KMS-11 (cell line): ENCODE data around the gene SDR39U1.

ENCODE experiments used
- H2AFZ ChIP-seq: fragments of 200-600 bp; sonication (generic); 2 replicates; pipeline ENCODE4 v1.6.1; 2016; ENCODE audit warnings: antibody characterized with exemption, mixed run types, low read depth
- H3K27ac ChIP-seq: fragments of 200-600 bp; sonication (generic); 2 replicates; pipeline ENCODE4 v1.6.1; 2016; ENCODE audit warnings: mild to moderate bottlenecking, mixed run types
- H3K27me3 ChIP-seq: fragments of 200-600 bp; sonication (generic); 2 replicates; pipeline ENCODE4 v1.6.1; 2017; ENCODE audit warnings: mild to moderate bottlenecking, low read depth, mixed run types, moderate library complexity; ENCODE audit not compliant: insufficient read depth
- H3K36me3 ChIP-seq: fragments of 200-600 bp; sonication (generic); 2 replicates; pipeline ENCODE4 v1.6.1; 2017; ENCODE audit warnings: mild to moderate bottlenecking, mixed run types; ENCODE audit not compliant: insufficient read depth
- H3K4me1 ChIP-seq: fragments of 200-600 bp; sonication (generic); 2 replicates; pipeline ENCODE4 v1.6.1; 2016; ENCODE audit warnings: mild to moderate bottlenecking, low read depth, mixed run types; ENCODE audit not compliant: poor library complexity, severe bottlenecking
- H3K4me2 ChIP-seq: fragments of 200-600 bp; sonication (generic); 2 replicates; pipeline ENCODE4 v1.7.0; 2016; ENCODE audit warnings: mild to moderate bottlenecking, mixed run types
- H3K4me3 ChIP-seq: fragments of 200-600 bp; sonication (generic); IDR thresholded peaks from 2 replicates; pipeline ENCODE4 v1.6.1; 2017; ENCODE audit warnings: low read depth, low read length, mixed read lengths; ENCODE audit not compliant: insufficient read depth
- H3K79me2 ChIP-seq: fragments of 200-600 bp; sonication (generic); 2 replicates; pipeline ENCODE4 v1.6.1; 2016; ENCODE audit warnings: low read depth, mixed run types; ENCODE audit not compliant: insufficient read depth
- H3K9ac ChIP-seq: fragments of 200-600 bp; sonication (generic); 2 replicates; pipeline ENCODE4 v1.6.1; 2016; ENCODE audit warnings: mild to moderate bottlenecking, mixed run types
- H4K20me1 ChIP-seq: fragments of 200-600 bp; sonication (generic); 2 replicates; pipeline ENCODE4 v1.6.1; 2016; ENCODE audit warnings: mild to moderate bottlenecking, mixed run types; ENCODE audit not compliant: insufficient read depth
- TF ChIP-seq, protein P1 (sequence below): fragments of 200-600 bp; sonication (generic); conservative IDR thresholded peaks from 2 replicates; pipeline ENCODE4 v1.6.1; 2017; ENCODE audit warnings: low read depth, mild to moderate bottlenecking, antibody characterized with exemption, low read length, moderate library complexity, mixed read lengths

The SDR39U1 gene

DNA sequence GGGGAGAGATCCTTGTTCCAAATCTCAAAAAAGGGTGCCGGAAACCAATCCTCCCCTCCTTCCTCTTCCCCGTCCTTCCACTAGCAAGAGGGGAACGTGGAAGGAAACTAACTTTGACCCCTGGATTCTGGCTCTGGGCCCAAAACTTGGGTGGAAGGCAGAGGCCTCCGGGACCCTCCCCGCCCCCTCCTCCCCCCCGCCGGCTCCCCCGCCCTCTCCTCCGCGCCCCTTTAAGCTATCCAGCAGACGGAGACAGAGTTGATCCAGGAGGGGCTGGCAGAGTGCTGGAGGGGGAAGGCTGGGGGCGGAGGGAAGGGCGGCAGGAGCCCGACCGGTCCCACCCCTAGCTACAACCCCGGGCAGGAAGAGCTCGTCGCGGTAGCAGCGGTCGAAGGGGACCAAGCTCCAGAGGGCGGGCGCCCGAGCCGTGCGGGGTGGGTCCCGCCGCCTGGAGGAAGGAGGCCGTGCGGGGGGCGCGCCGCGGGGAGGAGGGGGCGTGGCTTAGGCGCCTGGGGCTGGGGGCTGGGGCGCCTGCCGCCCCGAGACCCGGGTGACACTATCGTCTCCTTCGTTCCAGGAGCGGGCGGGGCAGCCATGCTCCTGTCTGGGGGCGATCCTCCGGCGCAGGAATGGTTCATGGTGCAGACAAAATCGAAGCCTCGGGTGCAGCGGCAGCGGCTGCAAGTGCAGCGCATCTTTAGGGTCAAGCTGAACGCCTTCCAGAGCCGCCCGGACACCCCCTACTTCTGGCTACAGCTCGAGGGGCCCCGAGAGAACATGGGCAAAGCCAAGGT lies 43.7 kb downstream of the SDR39U1 start, which contains the start of gene NYNRIN:
Gene NYNRIN (plus strand): TSS at position 351 of the 794 bp plus-strand sequence. CDS start 244 bp downstream, at position 595.
- Histone ChIP-seq H3K79me2 (no peaks in the 10 kb centered on the region), H3K4me1 (no peaks in the 10 kb centered on the region), H3K27me3 (no peaks in the 10 kb centered on the region), H3K27ac (no peak within 1 kb of the TSS), H2AFZ (no peak within 1 kb of the TSS), H3K4me3 (no peak within 1 kb of the TSS), H3K9ac (no peak within 1 kb of the TSS), H3K4me2 (no peak within 1 kb of the TSS), H4K20me1 (no peaks in the 10 kb centered on the region), H3K36me3 (no peaks in the 10 kb centered on the region)
- TF ChIP-seq, protein P1, sequence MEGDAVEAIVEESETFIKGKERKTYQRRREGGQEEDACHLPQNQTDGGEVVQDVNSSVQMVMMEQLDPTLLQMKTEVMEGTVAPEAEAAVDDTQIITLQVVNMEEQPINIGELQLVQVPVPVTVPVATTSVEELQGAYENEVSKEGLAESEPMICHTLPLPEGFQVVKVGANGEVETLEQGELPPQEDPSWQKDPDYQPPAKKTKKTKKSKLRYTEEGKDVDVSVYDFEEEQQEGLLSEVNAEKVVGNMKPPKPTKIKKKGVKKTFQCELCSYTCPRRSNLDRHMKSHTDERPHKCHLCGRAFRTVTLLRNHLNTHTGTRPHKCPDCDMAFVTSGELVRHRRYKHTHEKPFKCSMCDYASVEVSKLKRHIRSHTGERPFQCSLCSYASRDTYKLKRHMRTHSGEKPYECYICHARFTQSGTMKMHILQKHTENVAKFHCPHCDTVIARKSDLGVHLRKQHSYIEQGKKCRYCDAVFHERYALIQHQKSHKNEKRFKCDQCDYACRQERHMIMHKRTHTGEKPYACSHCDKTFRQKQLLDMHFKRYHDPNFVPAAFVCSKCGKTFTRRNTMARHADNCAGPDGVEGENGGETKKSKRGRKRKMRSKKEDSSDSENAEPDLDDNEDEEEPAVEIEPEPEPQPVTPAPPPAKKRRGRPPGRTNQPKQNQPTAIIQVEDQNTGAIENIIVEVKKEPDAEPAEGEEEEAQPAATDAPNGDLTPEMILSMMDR: no peak

DNA sequence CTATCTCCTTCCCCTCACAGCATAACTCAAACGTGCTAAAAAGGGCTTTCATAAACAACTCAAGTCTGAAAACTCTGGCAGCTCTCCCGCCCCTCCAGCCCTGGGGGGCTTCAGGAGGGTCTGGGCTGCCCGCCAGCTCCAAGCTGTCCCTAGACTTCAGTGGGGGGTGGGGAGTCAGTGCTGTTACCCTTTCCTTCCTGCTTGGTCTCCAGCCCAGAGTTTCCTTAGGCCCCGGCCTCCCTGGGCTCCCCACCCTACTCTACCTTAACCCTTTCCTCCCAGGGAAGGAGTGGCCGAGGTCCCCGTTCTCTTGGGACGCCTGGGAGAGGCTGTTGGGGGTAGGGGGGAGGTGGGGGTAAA lies 44.3 kb downstream of the SDR39U1 start:
- H3K27ac ChIP-seq: no peak overlapping the region
- no peaks in the 10 kb centered on the region for H3K27me3 ChIP-seq
- no peaks in the 10 kb centered on the region for H3K79me2 ChIP-seq
- no peaks in the 10 kb centered on the region for H4K20me1 ChIP-seq
- no peaks in the 10 kb centered on the region for H3K36me3 ChIP-seq
- H3K4me1 ChIP-seq: no peaks in the 10 kb centered on the region
- H3K9ac ChIP-seq: no peak overlapping the region
- TF ChIP-seq, protein P1: no peak
- no peak overlapping the region for H2AFZ ChIP-seq
- no peak overlapping the region for H3K4me2 ChIP-seq
- H3K4me3 ChIP-seq: no peak overlapping the region

DNA sequence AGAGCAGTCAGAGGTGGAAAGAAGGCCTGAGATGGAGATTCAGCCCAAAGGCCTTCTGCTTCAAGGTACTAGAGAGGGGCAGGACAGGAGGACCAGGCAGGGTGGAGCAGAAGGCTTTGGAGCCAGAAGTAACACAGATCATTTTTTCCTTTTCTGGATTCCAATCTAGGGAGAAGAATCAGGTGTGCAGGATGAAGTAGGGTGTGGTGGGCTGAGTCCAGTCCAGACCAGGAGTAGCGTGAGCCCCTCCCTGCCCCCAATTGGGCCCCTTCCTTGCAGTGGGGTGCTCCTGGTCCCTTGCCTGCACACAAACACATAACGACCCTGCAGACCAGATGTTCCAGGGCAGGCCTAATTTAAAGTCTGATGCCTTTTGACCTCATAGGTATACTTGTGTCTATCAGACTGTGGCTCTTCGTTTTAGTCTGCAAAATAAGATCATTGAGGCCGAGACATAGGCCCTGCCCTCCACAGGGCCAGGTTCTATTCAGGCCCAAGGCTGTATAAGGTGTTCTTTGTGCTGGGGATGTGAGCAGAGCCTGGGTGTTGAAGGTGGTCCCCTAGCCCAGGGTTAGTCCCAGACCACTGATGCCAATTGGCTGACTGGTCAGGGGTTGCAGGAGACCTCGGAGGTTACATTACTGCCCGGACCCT lies 44.8 kb downstream of the SDR39U1 start:
- Histone ChIP-seq H3K4me2 (no peak overlapping the region), H3K9ac (no peak overlapping the region), H3K27ac (no peak overlapping the region), H3K27me3 (no peaks in the 10 kb centered on the region), H3K4me1 (no peaks in the 10 kb centered on the region), H3K36me3 (no peaks in the 10 kb centered on the region), H3K4me3 (no peak overlapping the region), H4K20me1 (no peaks in the 10 kb centered on the region), H2AFZ (no peak overlapping the region), H3K79me2 (no peaks in the 10 kb centered on the region)
- TF ChIP-seq, protein P1: no peak

DNA sequence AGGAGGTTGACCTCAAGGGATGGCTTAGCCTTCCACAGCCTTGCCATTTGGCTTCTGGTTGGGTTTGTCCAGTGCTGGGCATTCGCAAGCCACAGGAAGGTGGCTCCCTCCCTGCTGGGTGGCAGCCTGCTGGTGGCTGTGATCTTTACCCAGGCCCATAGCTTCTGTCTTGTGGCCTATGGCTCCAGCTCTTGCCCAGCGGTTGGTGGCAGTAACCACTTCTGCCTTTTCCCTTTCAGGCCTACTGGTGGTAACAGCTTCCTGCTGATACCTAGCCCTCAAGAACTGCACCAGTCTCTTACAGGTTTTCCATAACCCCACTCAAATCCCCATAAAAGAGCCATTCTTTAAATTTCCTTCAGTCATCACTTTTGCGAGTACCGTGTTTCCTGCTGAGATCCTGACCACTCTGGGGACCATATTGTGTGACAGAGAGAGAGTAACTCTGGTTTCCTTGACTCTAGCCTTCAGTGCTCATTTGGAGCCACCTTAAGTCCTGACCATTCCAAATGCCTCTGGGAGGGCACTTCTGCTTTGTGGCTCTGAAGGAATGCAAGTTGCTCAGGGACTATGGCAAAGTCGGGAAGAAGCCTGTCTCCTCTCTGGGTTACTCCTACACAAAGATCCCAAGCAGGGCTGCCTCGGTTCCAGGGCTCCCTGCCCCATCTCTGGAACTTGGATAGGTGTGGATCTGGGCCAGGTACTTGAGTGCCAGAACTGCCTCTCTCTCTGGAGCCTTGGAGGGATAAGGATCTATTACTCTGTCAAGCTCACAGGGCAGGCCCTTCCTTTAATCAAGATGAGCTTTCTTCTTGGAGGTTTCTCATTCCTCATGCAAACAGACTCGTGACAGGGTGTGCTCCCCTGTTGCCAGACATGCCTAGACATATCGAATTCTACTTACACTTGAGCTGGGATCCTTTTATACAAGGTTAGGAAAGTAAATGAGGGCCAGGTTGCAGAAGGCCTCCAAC lies 46.7 kb downstream of the SDR39U1 start:
- no peaks in the 10 kb centered on the region for H3K36me3 ChIP-seq
- no peak overlapping the region for H2AFZ ChIP-seq
- TF ChIP-seq, protein P1: no peak
- no peaks in the 10 kb centered on the region for H3K79me2 ChIP-seq
- H3K4me1 ChIP-seq: no peaks in the 10 kb centered on the region
- no peak overlapping the region for H3K4me3 ChIP-seq
- H3K27me3 ChIP-seq: no peaks in the 10 kb centered on the region
- H3K27ac ChIP-seq: no peak overlapping the region
- no peaks in the 10 kb centered on the region for H4K20me1 ChIP-seq
- H3K4me2 ChIP-seq: no peak overlapping the region
- H3K9ac ChIP-seq: no peak overlapping the region
